Measurements from ENCODE around the gene PDE10A.

Gene PDE10A

DNA sequence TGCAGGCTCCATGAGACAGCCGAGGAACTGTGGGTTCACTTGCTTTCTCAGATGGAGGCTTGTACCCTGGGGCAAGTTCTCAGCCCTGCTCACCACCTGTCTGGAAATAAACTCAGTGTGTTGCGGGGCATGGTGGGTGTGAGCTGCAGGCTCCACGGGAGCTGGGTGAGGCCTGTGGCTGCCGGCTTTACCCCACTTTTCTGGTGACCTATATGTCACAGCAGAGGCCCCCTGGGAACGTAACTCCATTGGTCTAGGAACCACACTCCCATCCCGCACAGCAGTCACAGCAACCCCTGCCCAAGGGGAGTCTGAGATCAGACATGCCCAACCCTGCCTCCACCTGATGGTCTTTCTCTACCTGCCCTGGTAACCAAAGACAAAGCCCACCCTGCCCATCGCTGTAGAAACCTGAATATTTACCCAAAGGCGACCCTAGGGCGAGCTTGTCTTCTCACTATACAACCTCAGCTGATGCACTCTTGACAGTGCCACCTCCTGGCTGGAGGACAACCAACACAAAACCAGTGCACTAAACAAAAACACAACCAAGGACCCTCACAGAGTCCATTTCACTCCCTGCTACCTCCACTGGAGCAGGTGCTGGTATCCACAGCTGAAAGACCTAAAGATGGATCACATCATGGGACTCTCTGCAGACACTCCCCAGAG lies 174.3 kb downstream of the PDE10A start:
- no peak for DNase-seq (ENCODE audit: low read depth)
- H3K4me3 ChIP-seq (ENCODE audit: control insufficient read depth, low read depth, low read length), result no peak overlapping the region
- no peak for TF ChIP-seq CTCF (conservative IDR thresholded peaks at IDR 0.05; ENCODE audit: control insufficient read depth, insufficient read depth, low read depth, low read length)

- TF ChIP-seq CTCF (conservative IDR thresholded peaks at IDR 0.05; ENCODE audit: control insufficient read depth, insufficient read depth, low read depth, low read length), result no peak
- H3K4me3 ChIP-seq (ENCODE audit: control insufficient read depth, low read depth, low read length), result no peak overlapping the region
- no peak for DNase-seq (ENCODE audit: low read depth)
Observed at GRCh38 chr6:165487950-165488349, 175.1 kb downstream of the PDE10A start.

DNA sequence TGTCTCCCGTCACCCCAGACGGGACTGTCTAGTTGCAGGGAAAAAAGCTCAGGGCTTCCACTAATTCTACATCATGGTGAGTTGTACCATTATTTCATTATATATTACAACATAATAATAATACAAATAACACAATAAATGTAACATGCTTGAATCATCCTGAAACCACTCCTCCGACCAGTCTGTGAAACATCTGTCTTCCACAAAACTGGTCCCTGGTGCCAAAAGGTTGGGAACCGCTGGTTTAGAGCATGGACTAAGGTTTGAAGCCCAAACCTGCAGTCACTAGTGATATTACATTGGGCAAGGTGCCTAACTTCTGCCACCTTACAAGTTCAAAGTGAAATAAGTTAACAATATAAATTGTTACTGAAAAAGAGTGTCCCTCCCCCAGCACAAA lies 175.7 kb downstream of the PDE10A start:
- peak; percentile 15 for DNase-seq (ENCODE audit: low read depth)
- no peak overlapping the region for H3K4me3 ChIP-seq (ENCODE audit: control insufficient read depth, low read depth, low read length)
- no peak for TF ChIP-seq CTCF (conservative IDR thresholded peaks at IDR 0.05; ENCODE audit: control insufficient read depth, insufficient read depth, low read depth, low read length)

GRCh38 chr6:165486183-165487137 lies 176.6 kb downstream of the PDE10A start:
- TF ChIP-seq CTCF (conservative IDR thresholded peaks at IDR 0.05; ENCODE audit: control insufficient read depth, insufficient read depth, low read depth, low read length), result no peak
- DNase-seq (ENCODE audit: low read depth), result no peak
- H3K4me3 ChIP-seq (ENCODE audit: control insufficient read depth, low read depth, low read length), result no peak overlapping the region

DNA sequence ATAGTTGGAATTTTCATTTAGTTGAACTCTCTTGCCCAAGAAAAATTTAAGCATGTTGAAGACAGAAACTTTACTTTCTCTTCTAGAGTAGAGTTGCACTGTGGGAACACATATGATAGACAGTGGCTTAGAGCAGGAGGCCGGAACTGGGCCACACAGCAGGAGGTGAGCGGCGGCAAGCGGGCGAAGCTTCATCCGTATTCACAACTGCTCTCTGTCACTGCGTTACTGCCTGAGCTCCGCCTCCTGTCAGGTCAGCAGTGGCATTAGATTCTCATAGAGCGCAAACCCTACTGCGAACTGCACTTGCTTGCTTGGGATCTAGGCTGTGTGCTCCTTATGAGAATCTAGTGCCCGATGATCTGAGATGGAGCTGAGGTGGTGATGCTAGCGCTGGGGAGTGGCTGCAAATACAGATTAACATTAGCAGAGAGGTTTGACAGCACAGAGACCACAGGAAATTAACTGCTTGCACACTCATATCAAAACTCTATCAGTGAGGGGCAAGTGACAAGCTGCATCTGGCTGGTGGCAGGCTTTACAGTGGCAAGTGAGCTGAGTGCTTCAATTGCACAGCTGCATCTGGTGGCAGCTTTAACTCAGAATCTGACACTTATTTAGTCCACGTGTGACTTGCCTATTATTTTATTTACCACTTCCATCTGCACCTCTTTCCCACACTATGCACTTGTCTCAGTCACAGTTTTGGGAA lies 178.7 kb downstream of the PDE10A start:
- no peak for TF ChIP-seq CTCF (conservative IDR thresholded peaks at IDR 0.05; ENCODE audit: control insufficient read depth, insufficient read depth, low read depth, low read length)
- no peak for DNase-seq (ENCODE audit: low read depth)
- no peak overlapping the region for H3K4me3 ChIP-seq (ENCODE audit: control insufficient read depth, low read depth, low read length)

DNA sequence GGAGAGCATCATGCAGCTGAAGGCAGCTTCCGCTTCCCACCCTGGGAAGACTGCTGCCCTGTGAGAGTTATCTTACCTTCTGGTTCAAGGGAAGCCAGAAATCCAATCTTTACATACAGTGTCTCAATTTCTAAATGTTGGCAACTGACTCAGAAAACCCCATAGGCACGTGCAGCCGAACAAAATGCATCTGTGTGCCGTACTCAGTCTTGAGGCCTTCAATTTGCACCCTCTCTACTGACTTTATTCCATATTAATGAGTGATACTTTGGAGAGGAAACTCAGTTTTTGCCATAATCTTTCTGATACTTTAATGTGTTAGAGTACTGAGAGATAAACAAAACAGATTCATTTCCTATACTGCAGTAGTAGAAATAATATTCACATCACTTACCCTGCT lies 181.1 kb downstream of the PDE10A start:
- no peak for DNase-seq (ENCODE audit: low read depth)

More for the DNA sequence above, 181.1 kb downstream of the PDE10A start:
- no peak for TF ChIP-seq CTCF (conservative IDR thresholded peaks at IDR 0.05; ENCODE audit: control insufficient read depth, insufficient read depth, low read depth, low read length)
- no peak overlapping the region for H3K4me3 ChIP-seq (ENCODE audit: control insufficient read depth, low read depth, low read length)

Data from fibroblast of mammary gland (primary cell).